Measurements from ENCODE around the gene EMC9. TPM values are rescaled to one million over a fixed set of nuclear protein-coding genes. Genes with fewer than 3 reads are reported as not detected.

Gene EMC9
- total RNA-seq, 1 donor from 2014 or later, result 26.4 TPM

GRCh38 chr14:24092505-24093206, 48.7 kb downstream of the EMC9 start:
- no peak for DNase-seq (ENCODE audit: low spot score)
- Mint-ChIP-seq H3K27me3 (ENCODE audit: low read depth) (no peaks in the 10 kb centered on the region), H3K9me3 (no peaks in the 10 kb centered on the region), H3K4me1 (ENCODE audit: low read depth) (peaks cover 31% of the 10 kb centered on the region), H3K36me3 (ENCODE audit: low read depth) (peaks cover 16% of the 10 kb centered on the region), H3K4me3 (ENCODE audit: low read depth) (peak overlapping the region; percentile 97), H3K27ac (peak overlapping the region; percentile 68)
- intact Hi-C loops (cut with micrococcal nuclease), result loop anchor here (10.0 kb wide), 1 partner anchor 342 kb away; no protein-coding TSS in a partner anchor

- Mint-ChIP-seq H3K4me1 (ENCODE audit: low read depth) (peaks cover 31% of the 10 kb centered on the region), H3K27ac (no peak overlapping the region), H3K4me3 (ENCODE audit: low read depth) (peak overlapping the region; percentile 10), H3K9me3 (no peaks in the 10 kb centered on the region), H3K36me3 (ENCODE audit: low read depth) (peaks cover 16% of the 10 kb centered on the region), H3K27me3 (ENCODE audit: low read depth) (no peaks in the 10 kb centered on the region)
- no peak for DNase-seq (ENCODE audit: low spot score)
- intact Hi-C loops (cut with micrococcal nuclease), result loop anchor here (10.0 kb wide), 1 partner anchor 343 kb away; no protein-coding TSS in a partner anchor
These were observed 49.3 kb downstream of the EMC9 start for GRCh38 chr14:24092110-24092504.

GRCh38 chr14:24089890-24090289, 51.5 kb downstream of the EMC9 start:
- intact Hi-C loops (cut with micrococcal nuclease), result loop anchor here (1.0 to 10.0 kb wide), 3 partner anchors 32 to 345 kb away; no protein-coding TSS in a partner anchor
- Mint-ChIP-seq H3K27me3 (ENCODE audit: low read depth) (no peaks in the 10 kb centered on the region), H3K36me3 (ENCODE audit: low read depth) (no peaks in the 10 kb centered on the region), H3K27ac (no peak overlapping the region), H3K4me1 (ENCODE audit: low read depth) (peaks cover 16% of the 10 kb centered on the region), H3K4me3 (ENCODE audit: low read depth) (no peak overlapping the region), H3K9me3 (no peaks in the 10 kb centered on the region)
- DNase-seq (ENCODE audit: low spot score), result no peak

Other genes with a start within 250 kb of the EMC9 start
- gene DHRS4, start 187.8 kb downstream of the EMC9 start, total RNA-seq, result 17.8 and 22.5 TPM in 2 replicates
- 23.9 and 24.9 TPM in 2 replicates for gene DHRS4L2, start 152.7 kb downstream of the EMC9 start, total RNA-seq
- gene CARMIL3, start 89.6 kb downstream of the EMC9 start, total RNA-seq, result 1.3 and 1.7 TPM in 2 replicates
- not detected in 2 replicates for gene CPNE6, start 70.0 kb downstream of the EMC9 start, total RNA-seq
- gene PCK2, start 47.3 kb downstream of the EMC9 start, total RNA-seq, result 62.7 and 62.8 TPM in 2 replicates
- 67.2 and 77.3 TPM in 2 replicates for gene DCAF11, start 26.8 kb downstream of the EMC9 start, total RNA-seq
- gene NRL, start 26.6 kb downstream of the EMC9 start, total RNA-seq, result 1.6 and 1.8 TPM in 2 replicates
- 1.0 and 1.2 TPM in 2 replicates for gene FITM1, start 10.9 kb downstream of the EMC9 start, total RNA-seq
- gene PSME1, start 5.4 kb downstream of the EMC9 start, total RNA-seq, result 340 and 342 TPM in 2 replicates
- gene PSME2, start 5.0 kb upstream of the EMC9 start, total RNA-seq, result 567 TPM in 2 replicates
- 80.4 and 92.0 TPM in 2 replicates for gene RNF31, start 5.9 kb upstream of the EMC9 start, total RNA-seq
- gene IRF9, start 19.7 kb upstream of the EMC9 start, total RNA-seq, result 124 and 129 TPM in 2 replicates
- gene REC8, start 30.5 kb upstream of the EMC9 start, total RNA-seq, result 20.0 and 28.2 TPM in 2 replicates
- 77.0 and 80.4 TPM in 2 replicates for gene IPO4, start 47.2 kb upstream of the EMC9 start, total RNA-seq
- gene TM9SF1, start 53.9 kb upstream of the EMC9 start, total RNA-seq, result 27.8 and 30.8 TPM in 2 replicates
- gene TSSK4, start 64.1 kb upstream of the EMC9 start, total RNA-seq, result 0.21 TPM in 1 of 2 replicates, not detected in the other
- gene CHMP4A, start 71.9 kb upstream of the EMC9 start, total RNA-seq, result 80.0 and 82.4 TPM in 2 replicates
- 13.2 and 13.5 TPM in 2 replicates for gene MDP1, start 74.5 kb upstream of the EMC9 start, total RNA-seq
- gene NEDD8, start 90.8 kb upstream of the EMC9 start, total RNA-seq, result 194 and 202 TPM in 2 replicates
- 36.3 and 43.8 TPM in 2 replicates for gene GMPR2, start 91.3 kb upstream of the EMC9 start, total RNA-seq
- 81.1 and 87.3 TPM in 2 replicates for gene TINF2, start 101.0 kb upstream of the EMC9 start, total RNA-seq
- 3.4 and 4.4 TPM in 2 replicates for gene TGM1, start 121.6 kb upstream of the EMC9 start, total RNA-seq
- gene RABGGTA, start 130.0 kb upstream of the EMC9 start, total RNA-seq, result 33.9 and 38.4 TPM in 2 replicates
- gene DHRS1, start 158.2 kb upstream of the EMC9 start, total RNA-seq, result 9.7 and 10.4 TPM in 2 replicates
- gene NOP9, start 158.3 kb upstream of the EMC9 start, total RNA-seq, result 39.7 and 42.0 TPM in 2 replicates
- gene CIDEB, start 166.4 kb upstream of the EMC9 start, total RNA-seq, result 19.6 and 24.7 TPM in 2 replicates
- gene LTB4R2, start 168.5 kb upstream of the EMC9 start, total RNA-seq, result 7.9 and 9.5 TPM in 2 replicates
- gene LTB4R, start 169.9 kb upstream of the EMC9 start, total RNA-seq, result 10.7 and 11.9 TPM in 2 replicates
- 1.5 and 2.3 TPM in 2 replicates for gene ADCY4, start 193.5 kb upstream of the EMC9 start, total RNA-seq
- 13.2 and 15.4 TPM in 2 replicates for gene RIPK3, start 198.4 kb upstream of the EMC9 start, total RNA-seq
- 0.21 TPM in 1 of 2 replicates, not detected in the other for gene NFATC4, start 226.6 kb upstream of the EMC9 start, total RNA-seq